Placental epithelial cell (primary cell): ENCODE data around the gene PFKL. TPM values are rescaled to one million over a fixed set of nuclear protein-coding genes. Genes with fewer than 3 reads are reported as not detected.

ENCODE experiments used
- total RNA-seq: library from RNA; depleted of rRNA; stranded (reverse); fragments of >200 nt; gene quantifications from 2 replicates; pipeline ENCODE4 v1.2.3, GENCODE V29; 2012

The PFKL gene
- 139 and 152 TPM in 2 replicates for total RNA-seq

GRCh38 chr21:44299458-44300261 is at the start of gene PFKL:
TSS of gene PFKL (plus strand) at chr21:44300053. CDS start at chr21:44300106, 53 bp downstream.

GRCh38 chr21:44261675-44262295 is 38.1 kb upstream of the PFKL start, which contains the start of gene DNMT3L:
TSS of gene DNMT3L (minus strand) at chr21:44261897. CDS start at chr21:44261259, 638 bp downstream.

GRCh38 chr21:44285138-44285992 is 14.5 kb upstream of the PFKL start, which contains the start of gene AIRE:
TSS of gene AIRE (plus strand) at chr21:44285876. CDS start at chr21:44286007, 131 bp downstream.

GRCh38 chr21:44338971-44339910 is 39.4 kb downstream of the PFKL start, which contains the start of gene CFAP410:
TSS of gene CFAP410 (minus strand) at chr21:44339390. CDS start at chr21:44339194, 196 bp downstream.

GRCh38 chr21:44353191-44353970 is 53.5 kb downstream of the PFKL start, which contains the start of gene TRPM2:
TSS of gene TRPM2 (plus strand) at chr21:44353621. CDS start at chr21:44353701, 80 bp downstream.

Other genes starting within 250 kb of the PFKL start
- 5.9 and 27.0 TPM in 2 replicates for gene PWP2, start 192.7 kb upstream of the PFKL start, total RNA-seq
- 19.2 and 39.0 TPM in 2 replicates for gene GATD3, start 166.4 kb upstream of the PFKL start, total RNA-seq
- 0.43 and 0.79 TPM in 2 replicates for gene ICOSLG, start 59.1 kb upstream of the PFKL start, total RNA-seq
- not detected in 2 replicates for gene DNMT3L, start 38.2 kb upstream of the PFKL start, total RNA-seq
- gene AIRE, start 14.2 kb upstream of the PFKL start, total RNA-seq = not detected in 2 replicates
- 22.4 and 26.4 TPM in 2 replicates for gene CFAP410, start 39.3 kb downstream of the PFKL start, total RNA-seq
- gene TRPM2, start 53.6 kb downstream of the PFKL start, total RNA-seq = 0.11 TPM in 1 of 2 replicates, not detected in the other
- 1.1 and 1.2 TPM in 2 replicates for gene LRRC3, start 155.5 kb downstream of the PFKL start, total RNA-seq
- gene KRTAP10-1, start 240.1 kb downstream of the PFKL start, total RNA-seq = not detected in 2 replicates